CD4-positive, alpha-beta T cell (primary cell): ENCODE results near the gene ANKRD65. TPM values are rescaled to one million over a fixed set of nuclear protein-coding genes. Genes with fewer than 3 reads are reported as not detected.

Experiments used
- ATAC-seq: fragments of 200-7000 bp; cut with Tn5 transposase; one replicate; pipeline ENCODE4 v1.10.0; 2022; ENCODE audit warnings: mild to moderate bottlenecking; ENCODE audit not compliant: poor library complexity
- CTCF ChIA-PET: fragments of 350-600 bp; sonication (Branson Sonifier 250); formaldehyde crosslinking; loops from one replicate; lab custom pipeline; 2021; ENCODE audit warnings: antibody characterized with exemption, inconsistent platforms; lab: Charles Lee
- POLR2A ChIA-PET: fragments of 350-600 bp; sonication (Branson Sonifier 250); formaldehyde crosslinking; loops from one replicate; lab custom pipeline; 2021; ENCODE audit warnings: antibody characterized with exemption, inconsistent platforms; lab: Charles Lee
- DNase-seq, 14 experiments: peaks; one replicate each; pipeline ENCODE4 v3.0.0-alpha.2; 2013 to 2020; ENCODE audit warnings: mixed read lengths in 2 of 14
- H3K27ac ChIP-seq, 2 donors: one replicate each; pipeline versions ENCODE4 v1.5.1 to v1.7.0; 2013; ENCODE audit warnings: low read length in 2 of 2, low read depth in 1 of 2, mild to moderate bottlenecking in 1 of 2
- H3K27me3 ChIP-seq, 2 experiments: 1 replicate in 1 of 2; 2 replicates in 1 of 2; pipeline versions ENCODE4 v1.6.1 to v1.7.0; 2013; ENCODE audit warnings: low read length in 2 of 2, control low read depth in 1 of 2, mild to moderate bottlenecking in 1 of 2, moderate library complexity in 1 of 2; ENCODE audit not compliant: insufficient read depth in 2 of 2, control insufficient read depth in 1 of 2
- H3K36me3 ChIP-seq: one replicate; pipeline ENCODE4 v1.6.1; 2013; ENCODE audit warnings: low read length, control low read depth; ENCODE audit not compliant: insufficient read depth
- H3K4me1 ChIP-seq: one replicate; pipeline ENCODE4 v1.6.1; 2013; ENCODE audit warnings: low read length, control low read depth; ENCODE audit not compliant: insufficient read depth
- H3K4me3 ChIP-seq: one replicate; pipeline ENCODE4 v1.5.1; 2013; ENCODE audit warnings: mild to moderate bottlenecking, low read length, moderate library complexity
- H3K9me3 ChIP-seq, 2 experiments: 1 replicate in 1 of 2; 2 replicates in 1 of 2; pipeline versions ENCODE4 v1.6.1 to v1.7.0; 2013; ENCODE audit warnings: low read length in 2 of 2, mild to moderate bottlenecking in 2 of 2, control low read depth in 1 of 2, moderate library complexity in 1 of 2; ENCODE audit not compliant: control insufficient read depth in 1 of 2, insufficient read depth in 1 of 2
- H3K27ac Mint-ChIP-seq: one replicate; pipeline ENCODE4 v1.8.0; 2020; ENCODE audit warnings: mixed read lengths
- H3K27me3 Mint-ChIP-seq: one replicate; pipeline ENCODE4 v1.8.0; 2021; ENCODE audit warnings: mixed read lengths
- H3K36me3 Mint-ChIP-seq: one replicate; pipeline ENCODE4 v1.8.0; 2021; ENCODE audit warnings: low read depth, mixed read lengths
- H3K4me1 Mint-ChIP-seq: one replicate; pipeline ENCODE4 v1.8.0; 2021; ENCODE audit warnings: low read depth, mixed read lengths
- H3K4me3 Mint-ChIP-seq: one replicate; pipeline ENCODE4 v1.8.0; 2020; ENCODE audit warnings: mild to moderate bottlenecking, mixed read lengths
- H3K9me3 Mint-ChIP-seq: one replicate; pipeline ENCODE4 v1.8.0; 2020; ENCODE audit warnings: mixed read lengths
- CTCF ChIP-seq: fragments of 200-600 bp; IDR thresholded peaks from one replicate; pipeline ENCODE4 v1.8.0; 2022; ENCODE audit warnings: antibody characterized with exemption, mild to moderate bottlenecking
- intact Hi-C, 2 experiments: fragments of 100-400 bp; cut with DNase I in 1 of 2; cut with micrococcal nuclease in 1 of 2; formaldehyde crosslinking; loops; one replicate each; pipeline versions ENCODE4 v1.15.1 to v1.9.0; 2023 to 2025; cut with DNase I, micrococcal nuclease
- total RNA-seq, 174 experiments: library from RNA in 2 of 174; stranded (reverse) in 2 of 174; gene quantifications; one replicate each; pipeline ENCODE4 v1.2.3 and lab custom pipeline; 2021 to 2026

The ANKRD65 gene
- total RNA-seq, 2 experiments from 2014 or later: not detected

GRCh38 chr1:1441002-1441888 is 20.2 kb upstream of the ANKRD65 start:
- Mint-ChIP-seq H3K36me3 (no peaks in the 10 kb centered on the region), H3K27ac (no peak overlapping the region), H3K4me1 (peaks cover 4% of the 10 kb centered on the region), H3K4me3 (no peak overlapping the region), H3K9me3 (no peaks in the 10 kb centered on the region), H3K27me3 (peaks cover 9% of the 10 kb centered on the region)
- ChIA-PET CTCF (interaction anchor here (0.6 to 1.2 kb wide), 2 partner anchors 28 to 64 kb away, joined by 4 read pairs; no protein-coding TSS in a partner anchor), POLR2A (interaction anchor here (0.7 kb wide), 1 partner anchor 42 kb away, joined by 3 read pairs; the partner anchor contains the start of gene CCNL2)
- Histone ChIP-seq H3K4me3 (no peak overlapping the region), H3K9me3 (peaks cover 0 to 20% of the 10 kb centered on the region in 2 experiments), H3K27ac (no peak overlapping the region), H3K4me1 (peaks cover 14% of the 10 kb centered on the region), H3K27me3 (peaks cover 24 to 28% of the 10 kb centered on the region in 2 experiments), H3K36me3 (no peaks in the 10 kb centered on the region)
- intact Hi-C loops: loop anchor here in 1 of 2 experiments (5.0 kb wide), 1 partner anchor 409 kb away; no protein-coding TSS in a partner anchor
- TF ChIP-seq CTCF: peak; percentile 77
- DNase-seq (peak; percentile 35 to 74 (median 49)), ATAC-seq (peak; percentile 93)

- no peak for TF ChIP-seq CTCF
- ATAC-seq: no peak
- Mint-ChIP-seq H3K27me3 (peaks cover 12% of the 10 kb centered on the region), H3K4me3 (no peak overlapping the region), H3K27ac (no peak overlapping the region), H3K9me3 (no peaks in the 10 kb centered on the region), H3K4me1 (peaks cover 4% of the 10 kb centered on the region), H3K36me3 (no peaks in the 10 kb centered on the region)
- intact Hi-C loops: loop anchor here in 1 of 2 experiments (5.0 kb wide), 1 partner anchor 408 kb away; no protein-coding TSS in a partner anchor
- Histone ChIP-seq H3K4me3 (no peak overlapping the region), H3K9me3 (peaks cover 0 to 22% of the 10 kb centered on the region in 2 experiments), H3K4me1 (peaks cover 20% of the 10 kb centered on the region), H3K27me3 (peaks cover 28 to 33% of the 10 kb centered on the region in 2 experiments), H3K36me3 (no peaks in the 10 kb centered on the region), H3K27ac (no peak overlapping the region)
- CTCF ChIA-PET: interaction anchor here (1.2 kb wide), 1 partner anchor 64 kb away, joined by 4 read pairs; no protein-coding TSS in a partner anchor
- POLR2A ChIA-PET: interaction anchor here (0.7 kb wide), 1 partner anchor 42 kb away, joined by 3 read pairs; the partner anchor contains the start of gene CCNL2
- DNase-seq: peak in 1 of 14 experiments; percentile 26
These were observed 19.4 kb upstream of the ANKRD65 start for GRCh38 chr1:1440262-1441001.
